HG02885 (cell line): ENCODE data around the gene RAB24.
"Not testable (repeated sequence)": the region's sequence is repeated elsewhere in the genome, so short reads cannot be mapped to it uniquely, and the experiment has no call there.

Experiments used
- ATAC-seq: cut with Tn5 transposase; IDR thresholded peaks from one replicate; pipeline ENCODE4 v1.9.1; 2021; ENCODE audit warnings: mild to moderate bottlenecking; ENCODE audit not compliant: unreplicated experiment, poor library complexity

The RAB24 gene

GRCh38 chr5:177311723-177312648 is 8.5 kb upstream of the RAB24 start, which contains the start of gene MXD3:
Gene MXD3 (minus strand): TSS chr5:177311898. CDS start chr5:177311830, 68 bp downstream.
- peak; percentile 82 for ATAC-seq

- ATAC-seq: no peak
These were observed 7.8 kb upstream of the RAB24 start for GRCh38 chr5:177311392-177311722.

GRCh38 chr5:177310757-177311391 is 7.4 kb upstream of the RAB24 start:
- peak; percentile 22 for ATAC-seq

- no peak for ATAC-seq
These were observed 6.8 kb upstream of the RAB24 start for GRCh38 chr5:177310332-177310731.

GRCh38 chr5:177309351-177310191 is 6.1 kb upstream of the RAB24 start:
- no peak for ATAC-seq

GRCh38 chr5:177308740-177309139 is 5.2 kb upstream of the RAB24 start:
- ATAC-seq: no peak

GRCh38 chr5:177307544-177308363 is 4.2 kb upstream of the RAB24 start:
- no peak for ATAC-seq

GRCh38 chr5:177306674-177307543 is 3.4 kb upstream of the RAB24 start:
- no peak for ATAC-seq

GRCh38 chr5:177306103-177306640 is 2.7 kb upstream of the RAB24 start:
- not testable (repeated sequence) for ATAC-seq

- no peak for ATAC-seq
These were observed 1.0 kb upstream of the RAB24 start for GRCh38 chr5:177304392-177305119.

GRCh38 chr5:177303925-177304391 is 439 bp upstream of the RAB24 start:
- no peak for ATAC-seq

- ATAC-seq: no peak
These were observed 987 bp downstream of the RAB24 start for GRCh38 chr5:177302354-177303110.

- ATAC-seq: no peak
These were observed 1.9 kb downstream of the RAB24 start for GRCh38 chr5:177301503-177302165.

- no peak for ATAC-seq
These were observed 2.6 kb downstream of the RAB24 start for GRCh38 chr5:177300951-177301350.

GRCh38 chr5:177300236-177300880 is 3.2 kb downstream of the RAB24 start:
- ATAC-seq: peak; percentile 46

GRCh38 chr5:177299697-177300096 is 3.8 kb downstream of the RAB24 start:
- no peak for ATAC-seq
